Lower lobe of right lung (tissue), 2 donors: ENCODE measurements around the gene UFSP2. TPM values are rescaled to one million over a fixed set of nuclear protein-coding genes. Genes with fewer than 3 reads are reported as not detected.

Experiments
- ATAC-seq, 2 donors: fragments of 200-7000 bp; cut with Tn5 transposase; one replicate each; pipeline ENCODE4 v1.9.1; 2020 to 2022; ENCODE audit warnings: mild to moderate bottlenecking in 2 of 2, moderate library complexity in 2 of 2
- DNase-seq: peaks from one replicate; pipeline ENCODE4 v3.0.0-alpha.2; 2020
- H3K27ac ChIP-seq: fragments of 200-600 bp; one replicate; pipeline ENCODE4 v1.8.0; 2022
- H3K27me3 ChIP-seq: fragments of 200-600 bp; one replicate; pipeline ENCODE4 v1.8.0; 2022; ENCODE audit warnings: low read depth
- H3K36me3 ChIP-seq: fragments of 200-600 bp; one replicate; pipeline ENCODE4 v1.8.0; 2022; ENCODE audit warnings: mild to moderate bottlenecking
- H3K4me1 ChIP-seq: fragments of 200-600 bp; one replicate; pipeline ENCODE4 v1.8.0; 2022
- H3K4me3 ChIP-seq: fragments of 200-600 bp; one replicate; pipeline ENCODE4 v1.8.0; 2022; ENCODE audit warnings: mild to moderate bottlenecking
- H3K9me3 ChIP-seq: fragments of 200-600 bp; one replicate; pipeline ENCODE4 v1.8.0; 2022
- CTCF ChIP-seq: fragments of 200-600 bp; IDR thresholded peaks from one replicate; pipeline ENCODE4 v1.8.0; 2022; ENCODE audit warnings: antibody characterized with exemption, mild to moderate bottlenecking
- intact Hi-C: fragments of 100-400 bp; cut with DNase I; formaldehyde crosslinking; loops from one replicate; pipeline ENCODE4 v1.11.0; 2022
- total RNA-seq: library from RNA; stranded (reverse); fragmentation: NEBNext Ultra II Directional; extraction: Animal tissue kit (Norgen Biotek cat#: 25700); gene quantifications from one replicate; pipeline ENCODE4 v1.2.1, GENCODE V29; 2021
- donor health status: DM: no; HTN: yes; CAD: no; lungs with severe emphysema.

UFSP2 gene
- total RNA-seq, 1 donor from 2014 or later = 30.0 TPM

GRCh38 chr4:185445209-185445608 is 19.4 kb upstream of the UFSP2 start:
- H3K9me3 ChIP-seq = no peaks in the 10 kb centered on the region
- DNase-seq (no peak), ATAC-seq (no peak)
- H3K27ac ChIP-seq = no peak overlapping the region
- no peaks in the 10 kb centered on the region for H3K27me3 ChIP-seq
- H3K4me3 ChIP-seq = no peak overlapping the region
- no peak for TF ChIP-seq CTCF
- no peaks in the 10 kb centered on the region for H3K4me1 ChIP-seq
- intact Hi-C loops = no loop called here
- H3K36me3 ChIP-seq = no peaks in the 10 kb centered on the region

GRCh38 chr4:185441479-185441878 is 15.7 kb upstream of the UFSP2 start:
- no peaks in the 10 kb centered on the region for H3K9me3 ChIP-seq
- intact Hi-C loops = no loop called here
- no peaks in the 10 kb centered on the region for H3K27me3 ChIP-seq
- H3K4me3 ChIP-seq = no peak overlapping the region
- DNase-seq (no peak), ATAC-seq (no peak)
- H3K4me1 ChIP-seq = no peaks in the 10 kb centered on the region
- H3K27ac ChIP-seq = no peak overlapping the region
- H3K36me3 ChIP-seq = no peaks in the 10 kb centered on the region
- TF ChIP-seq CTCF = no peak

GRCh38 chr4:185437809-185438208 is 12.0 kb upstream of the UFSP2 start:
- no peaks in the 10 kb centered on the region for H3K36me3 ChIP-seq
- TF ChIP-seq CTCF = no peak

GRCh38 chr4:185435466-185435865 is 9.7 kb upstream of the UFSP2 start:
- DNase-seq (no peak), ATAC-seq (no peak)
- no peaks in the 10 kb centered on the region for H3K27me3 ChIP-seq
- no peak overlapping the region for H3K27ac ChIP-seq
- intact Hi-C loops = no loop called here
- no peaks in the 10 kb centered on the region for H3K9me3 ChIP-seq
- no peak overlapping the region for H3K4me3 ChIP-seq
- no peak for TF ChIP-seq CTCF
- H3K4me1 ChIP-seq = no peaks in the 10 kb centered on the region
- no peaks in the 10 kb centered on the region for H3K36me3 ChIP-seq

More at GRCh38 chr4:185437809-185438208, 12.0 kb upstream of the UFSP2 start:
- Histone ChIP-seq H3K4me1 (no peaks in the 10 kb centered on the region), H3K9me3 (no peaks in the 10 kb centered on the region), H3K27me3 (no peaks in the 10 kb centered on the region), H3K4me3 (no peak overlapping the region), H3K27ac (no peak overlapping the region)
- intact Hi-C loops = no loop called here
- no peak for ATAC-seq
- DNase-seq = no peak

- TF ChIP-seq CTCF = no peak
- no peaks in the 10 kb centered on the region for H3K27me3 ChIP-seq
- peaks cover 5% of the 10 kb centered on the region for H3K4me1 ChIP-seq
- H3K9me3 ChIP-seq = no peaks in the 10 kb centered on the region
- no peak for ATAC-seq
- H3K27ac ChIP-seq = no peak overlapping the region
- intact Hi-C loops = no loop called here
- H3K36me3 ChIP-seq = no peaks in the 10 kb centered on the region
- no peak for DNase-seq
- no peak overlapping the region for H3K4me3 ChIP-seq
Measured at GRCh38 chr4:185429660-185430059, 3.9 kb upstream of the UFSP2 start.
